H1 (cell line): Measurements from ENCODE around the gene MRPL52.

ENCODE experiments used
- ATF3 ChIP-seq: IDR thresholded peaks from 2 replicates; pipeline ENCODE4 v1.6.1; 2011; ENCODE audit warnings: low read depth, mild to moderate bottlenecking, low read length; ENCODE audit not compliant: insufficient read depth
- POLR2A ChIP-seq, 2 experiments: IDR thresholded peaks; 1 replicate in 1 of 2; 2 replicates in 1 of 2; pipeline ENCODE4 v1.6.1; 2011; ENCODE audit warnings: low read depth in 2 of 2, low read length in 2 of 2, mild to moderate bottlenecking in 2 of 2; ENCODE audit errors: control extremely low read depth in 1 of 2
- ZNF274 ChIP-seq: IDR thresholded peaks from 2 replicates; pipeline ENCODE4 v1.7.0; 2012; ENCODE audit warnings: low read length, borderline replicate concordance; ENCODE audit errors: extremely low read depth
- TF ChIP-seq, protein P1 (sequence below): IDR thresholded peaks from 2 replicates; pipeline ENCODE4 v1.6.1; 2011; ENCODE audit warnings: low read length, improper control_type of control experiment
- TF ChIP-seq, protein P2 (sequence below), 3 experiments: IDR thresholded peaks; 1 replicate in 2 of 3; 2 replicates in 1 of 3; pipeline versions ENCODE4 v1.5.1 to v1.6.1; 2011; ENCODE audit warnings: low read length in 3 of 3, mild to moderate bottlenecking in 3 of 3, inconsistent platforms in 2 of 3, low read depth in 1 of 3, moderate library complexity in 1 of 3; ENCODE audit not compliant: insufficient read depth in 1 of 3; ENCODE audit errors: control extremely low read depth in 1 of 3

DNA sequence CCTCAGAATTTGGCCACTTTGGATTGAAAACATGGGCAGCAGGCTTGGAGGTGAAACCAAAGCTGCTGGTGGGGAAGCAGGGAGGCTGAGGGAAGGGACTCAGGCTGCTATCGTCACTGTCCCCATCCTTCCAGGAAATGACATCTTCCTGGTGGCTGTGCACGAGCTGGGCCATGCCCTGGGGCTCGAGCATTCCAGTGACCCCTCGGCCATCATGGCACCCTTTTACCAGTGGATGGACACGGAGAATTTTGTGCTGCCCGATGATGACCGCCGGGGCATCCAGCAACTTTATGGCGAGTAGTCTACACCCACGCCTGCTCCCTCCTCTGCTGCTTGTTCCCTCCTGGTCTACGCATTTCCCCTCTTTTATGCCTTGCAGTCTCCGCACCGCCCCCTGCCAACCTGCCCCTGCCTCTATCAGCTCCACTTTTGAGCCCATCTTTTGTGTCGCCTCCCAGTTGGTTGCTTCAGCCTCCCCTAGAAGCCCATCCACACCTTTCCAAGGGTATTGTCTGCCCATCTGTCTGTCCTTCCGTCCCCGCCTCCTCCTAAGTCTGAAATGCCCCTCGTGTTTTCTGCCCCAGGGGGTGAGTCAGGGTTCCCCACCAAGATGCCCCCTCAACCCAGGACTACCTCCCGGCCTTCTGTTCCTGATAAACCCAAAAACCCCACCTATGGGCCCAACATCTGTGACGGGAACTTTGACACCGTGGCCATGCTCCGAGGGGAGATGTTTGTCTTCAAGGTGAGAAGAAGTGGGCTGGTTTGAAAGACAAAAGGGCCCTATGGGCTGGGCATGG lies 13.6 kb downstream of the MRPL52 start:
- TF ChIP-seq ATF3 = no peak
- TF ChIP-seq, protein P1, sequence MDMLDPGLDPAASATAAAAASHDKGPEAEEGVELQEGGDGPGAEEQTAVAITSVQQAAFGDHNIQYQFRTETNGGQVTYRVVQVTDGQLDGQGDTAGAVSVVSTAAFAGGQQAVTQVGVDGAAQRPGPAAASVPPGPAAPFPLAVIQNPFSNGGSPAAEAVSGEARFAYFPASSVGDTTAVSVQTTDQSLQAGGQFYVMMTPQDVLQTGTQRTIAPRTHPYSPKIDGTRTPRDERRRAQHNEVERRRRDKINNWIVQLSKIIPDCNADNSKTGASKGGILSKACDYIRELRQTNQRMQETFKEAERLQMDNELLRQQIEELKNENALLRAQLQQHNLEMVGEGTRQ = no peak
- no peak for TF ChIP-seq ZNF274
- TF ChIP-seq, protein P2, sequence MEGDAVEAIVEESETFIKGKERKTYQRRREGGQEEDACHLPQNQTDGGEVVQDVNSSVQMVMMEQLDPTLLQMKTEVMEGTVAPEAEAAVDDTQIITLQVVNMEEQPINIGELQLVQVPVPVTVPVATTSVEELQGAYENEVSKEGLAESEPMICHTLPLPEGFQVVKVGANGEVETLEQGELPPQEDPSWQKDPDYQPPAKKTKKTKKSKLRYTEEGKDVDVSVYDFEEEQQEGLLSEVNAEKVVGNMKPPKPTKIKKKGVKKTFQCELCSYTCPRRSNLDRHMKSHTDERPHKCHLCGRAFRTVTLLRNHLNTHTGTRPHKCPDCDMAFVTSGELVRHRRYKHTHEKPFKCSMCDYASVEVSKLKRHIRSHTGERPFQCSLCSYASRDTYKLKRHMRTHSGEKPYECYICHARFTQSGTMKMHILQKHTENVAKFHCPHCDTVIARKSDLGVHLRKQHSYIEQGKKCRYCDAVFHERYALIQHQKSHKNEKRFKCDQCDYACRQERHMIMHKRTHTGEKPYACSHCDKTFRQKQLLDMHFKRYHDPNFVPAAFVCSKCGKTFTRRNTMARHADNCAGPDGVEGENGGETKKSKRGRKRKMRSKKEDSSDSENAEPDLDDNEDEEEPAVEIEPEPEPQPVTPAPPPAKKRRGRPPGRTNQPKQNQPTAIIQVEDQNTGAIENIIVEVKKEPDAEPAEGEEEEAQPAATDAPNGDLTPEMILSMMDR (IDR thresholded peaks at IDR 0.05; ENCODE audit: control extremely low read depth in 1 of 3, insufficient read depth in 1 of 3, low read depth in 1 of 3, low read length in 3 of 3) = no peak
- TF ChIP-seq POLR2A (IDR thresholded peaks at IDR 0.05; ENCODE audit: control extremely low read depth in 1 of 2, low read depth in 2 of 2, low read length in 2 of 2) = no peak
